Inferior parietal cortex (tissue), 1 donor: ENCODE results near the gene DPM1.

ENCODE experiments used
- DNase-seq: peaks from one replicate; pipeline ENCODE4 v3.0.0-alpha.2; 2016; ENCODE audit errors: extremely low spot score

The DPM1 gene

DNA sequence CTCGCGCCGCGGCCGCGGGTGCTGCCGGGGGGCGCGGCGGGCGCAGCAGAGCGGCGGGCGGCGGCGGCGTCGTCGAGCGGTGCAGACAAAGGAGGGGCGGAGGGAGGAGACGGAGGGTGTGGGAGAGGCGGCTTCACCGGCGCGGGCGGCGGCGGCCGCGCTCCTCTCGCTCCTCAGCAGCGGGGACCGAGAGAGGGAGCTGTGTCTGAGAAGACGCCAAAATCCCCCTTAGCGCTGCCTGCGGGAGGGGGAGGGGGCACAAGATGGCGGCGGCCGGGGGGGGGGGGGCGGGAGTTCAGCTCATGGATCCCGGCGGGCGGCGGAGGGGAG lies 27.4 kb downstream of the DPM1 start:
- DNase-seq, result no peak

DNA sequence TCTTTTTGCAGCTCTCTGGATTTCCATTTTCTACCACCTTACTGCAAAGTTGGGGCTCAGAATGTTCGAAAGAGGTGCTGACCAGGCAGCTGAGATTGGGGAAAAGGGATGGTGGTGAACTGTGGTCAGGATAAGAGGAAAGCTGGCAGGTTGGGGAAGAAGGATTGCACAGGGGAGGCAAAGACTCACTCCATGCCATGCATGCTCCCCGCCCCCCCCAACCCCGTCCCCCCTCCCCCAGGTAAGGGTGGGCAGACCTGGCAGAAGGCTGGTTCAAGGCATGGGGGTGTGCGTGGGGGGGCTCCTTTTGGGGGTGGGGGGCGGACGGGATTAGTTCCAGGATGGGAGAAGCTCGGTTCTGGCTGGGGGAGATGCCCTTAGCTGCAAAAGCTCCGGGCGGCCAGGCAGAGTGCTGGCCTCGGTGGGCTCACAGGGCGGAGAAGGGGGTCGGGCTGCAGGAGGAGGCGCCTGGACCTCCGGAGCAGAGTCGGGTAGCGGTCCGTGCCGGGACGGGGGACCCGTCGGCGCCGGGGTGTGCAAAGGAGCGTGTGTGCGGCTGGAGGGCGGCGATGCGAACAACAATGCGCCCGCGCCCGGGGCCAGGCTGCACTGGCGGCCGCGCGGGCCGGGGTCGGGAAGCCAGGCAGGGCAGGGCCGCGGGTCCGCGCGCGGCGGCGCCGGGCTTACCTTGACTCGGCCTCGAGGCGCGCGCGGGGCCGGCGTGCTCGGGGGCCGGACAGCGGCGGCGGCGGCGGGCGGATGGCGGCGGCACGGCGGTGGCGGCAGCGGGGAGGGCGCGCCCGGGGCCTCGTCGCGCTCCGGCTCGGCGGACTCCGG lies 28.0 kb downstream of the DPM1 start:
- no peak for DNase-seq

DNA sequence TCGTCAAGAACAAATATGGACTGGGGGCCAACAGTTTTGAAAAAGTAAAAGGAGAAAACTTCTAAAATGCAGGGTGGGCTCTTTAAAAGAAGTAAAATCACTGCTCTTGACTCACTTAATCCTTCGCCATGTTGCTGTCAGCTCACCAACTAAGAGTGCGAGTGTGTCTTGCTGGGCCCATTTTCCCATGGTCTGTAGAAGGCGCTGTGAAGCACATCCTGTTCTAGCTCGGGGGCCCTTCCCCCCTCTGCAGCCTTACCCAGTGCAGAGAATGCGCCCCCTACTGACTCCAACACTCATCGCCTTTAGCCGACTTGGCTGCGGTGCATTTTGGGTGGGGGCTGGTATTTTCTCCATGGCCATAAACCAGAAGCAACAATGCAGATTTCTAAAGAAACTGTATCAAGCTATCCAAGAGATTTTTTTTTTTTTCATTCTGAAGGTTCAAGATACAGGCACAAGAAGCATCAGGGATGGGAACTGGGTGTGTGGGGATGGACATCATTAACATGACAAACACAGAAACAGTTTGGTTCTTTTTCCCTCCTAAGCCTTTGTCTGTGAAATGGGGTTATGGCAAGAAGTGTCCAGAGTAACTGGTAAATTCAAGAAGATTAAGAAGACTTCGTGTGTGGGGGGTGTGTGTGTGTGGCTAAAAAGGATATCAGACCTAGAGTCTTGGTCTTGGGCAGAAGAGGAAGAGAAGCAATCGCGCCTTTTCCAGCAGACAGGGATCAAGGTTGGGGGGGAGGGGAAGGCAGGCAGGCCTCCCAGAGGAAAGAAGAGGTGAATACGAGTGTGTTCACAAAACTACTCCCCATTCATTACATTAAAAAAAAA lies 28.8 kb downstream of the DPM1 start:
- DNase-seq, result peak; percentile 92

DNA sequence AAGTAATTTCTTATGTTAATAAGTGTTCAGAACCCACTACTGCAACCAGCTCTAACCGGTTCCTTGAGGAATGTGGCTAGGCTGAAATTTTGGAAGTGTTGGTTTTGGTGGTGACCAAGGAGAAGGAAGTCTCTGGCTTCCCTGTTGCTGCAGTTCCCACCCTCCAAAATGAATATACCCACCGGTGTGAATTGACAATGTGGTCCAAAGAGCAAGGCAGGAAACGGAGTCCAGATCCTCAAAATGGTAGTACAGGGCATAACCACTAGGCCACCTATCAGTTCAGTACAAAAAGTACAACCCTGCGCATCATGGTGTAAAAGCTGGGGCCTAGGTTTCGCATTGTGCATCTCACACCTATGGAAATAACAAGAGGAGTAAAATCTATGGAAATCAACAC lies 29.9 kb downstream of the DPM1 start:
- no peak for DNase-seq

DNA sequence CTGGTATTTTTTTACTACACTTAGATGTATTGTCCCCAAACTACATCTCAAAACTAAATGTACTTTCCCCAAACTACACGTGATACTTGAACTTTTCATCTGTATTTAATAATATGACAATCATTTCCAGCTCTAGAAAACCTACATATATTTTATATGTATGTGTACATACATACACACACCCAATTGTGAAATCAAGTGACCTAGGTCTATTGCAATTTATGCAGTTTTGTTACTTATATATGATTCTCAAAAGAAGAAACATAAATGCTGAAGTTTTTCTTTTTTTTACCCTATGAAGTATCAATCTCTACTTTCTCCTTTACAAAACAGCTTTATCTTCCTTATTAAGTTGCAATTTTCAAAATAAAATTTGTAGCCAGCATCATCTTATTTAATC lies 31.8 kb downstream of the DPM1 start:
- DNase-seq, result no peak

DNA sequence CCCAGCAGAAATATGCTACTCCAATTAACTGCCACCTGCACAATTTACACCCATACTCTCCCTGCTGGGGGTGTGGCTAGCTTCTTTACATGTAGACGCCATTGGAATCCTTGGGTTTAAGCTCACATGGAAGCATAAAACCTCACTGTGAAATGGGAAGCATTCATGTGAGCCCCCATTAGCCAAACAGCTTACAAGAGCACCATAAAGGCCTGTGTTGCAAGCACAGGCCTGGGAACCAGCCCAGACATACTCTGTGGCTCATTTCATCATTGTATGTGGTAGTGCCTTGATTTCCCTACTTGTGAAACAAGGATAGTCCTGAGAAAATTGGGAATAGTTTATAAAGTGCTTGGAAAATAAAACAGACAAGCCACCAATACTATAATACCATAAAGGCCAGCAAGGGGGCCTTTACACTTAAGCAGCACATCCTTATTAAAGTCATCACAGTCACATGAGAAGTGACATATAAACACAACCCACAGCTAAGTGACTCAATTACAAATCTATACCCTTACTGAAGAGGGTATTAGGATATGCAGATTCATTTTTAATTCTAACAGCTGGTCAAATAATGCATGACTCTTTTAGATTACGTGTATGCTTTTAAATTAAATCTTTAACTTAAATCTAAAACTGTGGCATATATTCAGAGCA lies 33.9 kb downstream of the DPM1 start:
- DNase-seq, result no peak

DNA sequence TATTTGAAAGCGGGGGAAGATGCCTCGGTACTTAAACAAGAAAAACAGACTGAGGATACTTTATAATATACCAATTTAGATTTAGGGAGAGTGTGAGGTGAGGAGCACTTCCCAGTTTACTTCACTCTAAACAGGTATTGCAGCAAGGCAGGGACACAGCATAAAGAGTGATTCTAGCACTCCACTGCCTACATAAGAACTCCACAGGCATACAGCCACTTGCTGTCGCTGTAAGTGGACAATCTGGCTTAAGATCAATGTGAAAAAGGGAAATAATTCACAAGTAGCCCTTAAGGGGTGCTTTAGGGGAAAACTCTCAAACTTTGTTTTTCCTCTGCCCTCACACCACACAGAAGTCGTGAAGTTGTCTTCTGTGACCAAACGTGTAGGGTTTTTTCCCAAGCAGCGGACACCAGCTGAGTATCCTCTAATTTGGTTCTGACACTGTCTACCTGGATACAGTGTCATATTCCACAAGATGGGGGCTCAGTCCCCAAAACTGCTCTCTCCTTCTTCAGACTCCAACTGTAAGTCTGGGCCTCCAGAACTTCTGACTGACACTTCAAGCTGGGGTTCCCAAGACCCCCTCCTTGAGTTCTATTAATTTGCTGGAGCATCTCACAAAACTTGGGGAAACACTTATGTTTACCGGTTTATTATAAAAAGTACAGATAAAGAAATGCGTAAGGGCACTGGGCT lies 36.4 kb downstream of the DPM1 start:
- no peak for DNase-seq

DNA sequence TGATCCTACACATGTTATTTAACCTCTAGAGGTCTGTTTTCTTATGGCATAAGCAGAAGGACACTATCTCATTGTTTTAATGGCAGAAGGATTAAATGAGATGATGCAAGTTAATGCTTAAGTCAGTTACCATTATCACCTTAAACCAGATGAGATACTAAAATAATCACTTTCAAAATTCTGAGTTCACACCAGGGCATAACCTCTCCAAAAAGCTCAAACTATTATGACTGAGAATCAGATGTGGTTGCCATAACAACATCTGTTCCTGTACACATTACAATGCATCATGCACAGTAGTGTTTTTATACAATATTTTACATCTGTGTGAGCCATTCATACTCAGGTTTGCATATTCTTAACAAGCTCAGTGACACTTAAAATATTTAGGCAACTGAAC lies 37.3 kb downstream of the DPM1 start:
- DNase-seq, result no peak

DNA sequence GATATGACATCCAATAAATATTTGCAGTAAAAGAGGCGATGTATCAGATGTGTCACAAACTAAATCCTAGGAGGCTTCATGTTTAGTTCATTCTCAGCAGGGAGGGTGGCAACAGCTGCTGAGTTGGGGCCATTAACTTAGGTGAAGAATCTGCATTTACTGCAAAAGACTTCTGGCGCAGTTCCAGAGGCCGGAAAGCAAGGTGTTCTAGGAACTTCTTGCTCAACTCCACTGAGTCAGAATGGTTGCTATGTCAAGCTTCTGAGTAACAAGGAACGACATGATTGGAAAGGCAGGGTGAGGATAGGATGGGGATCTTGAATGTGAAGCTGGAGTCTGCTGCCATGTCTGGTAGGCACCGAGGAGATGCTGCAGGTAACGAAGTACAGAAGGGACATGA lies 38.8 kb downstream of the DPM1 start:
- no peak for DNase-seq

DNA sequence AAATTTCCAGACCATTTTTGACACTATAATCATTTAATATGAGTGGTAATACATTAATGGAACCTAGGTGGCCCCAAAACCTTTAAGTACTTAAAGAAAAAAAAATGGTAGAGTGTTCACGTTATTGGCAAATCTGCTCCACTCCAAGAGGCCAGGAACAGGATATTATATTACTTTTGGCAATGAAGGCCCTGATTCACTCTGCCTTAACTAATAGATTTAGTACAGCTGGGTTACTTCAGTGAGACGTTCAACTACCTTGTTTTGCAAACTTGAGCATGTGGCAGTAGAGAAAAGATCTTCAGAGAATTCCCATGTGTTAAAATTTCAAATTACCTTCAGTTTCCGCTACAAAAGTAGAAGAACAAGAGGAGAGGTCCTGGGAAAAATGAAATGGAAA lies 39.9 kb downstream of the DPM1 start:
- no peak for DNase-seq

DNA sequence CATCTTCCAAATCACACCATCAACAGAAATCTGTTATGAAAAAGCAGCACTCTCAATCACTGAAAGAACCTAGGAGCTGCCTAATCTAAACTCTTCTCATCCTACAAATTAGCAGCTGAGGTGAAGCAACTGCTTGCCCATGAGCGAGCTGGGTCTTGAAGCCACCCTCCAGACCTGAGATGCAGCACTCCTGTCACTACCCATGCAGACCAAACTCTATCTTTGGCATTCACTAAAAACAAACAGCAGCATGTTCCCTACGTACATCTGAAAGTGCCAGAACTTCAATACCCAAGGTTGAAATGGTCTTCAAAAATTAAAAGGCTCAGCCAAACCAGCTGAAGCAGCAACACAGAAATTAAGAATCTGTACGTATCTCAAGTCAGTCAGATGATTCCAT lies 41.4 kb downstream of the DPM1 start:
- no peak for DNase-seq

DNA sequence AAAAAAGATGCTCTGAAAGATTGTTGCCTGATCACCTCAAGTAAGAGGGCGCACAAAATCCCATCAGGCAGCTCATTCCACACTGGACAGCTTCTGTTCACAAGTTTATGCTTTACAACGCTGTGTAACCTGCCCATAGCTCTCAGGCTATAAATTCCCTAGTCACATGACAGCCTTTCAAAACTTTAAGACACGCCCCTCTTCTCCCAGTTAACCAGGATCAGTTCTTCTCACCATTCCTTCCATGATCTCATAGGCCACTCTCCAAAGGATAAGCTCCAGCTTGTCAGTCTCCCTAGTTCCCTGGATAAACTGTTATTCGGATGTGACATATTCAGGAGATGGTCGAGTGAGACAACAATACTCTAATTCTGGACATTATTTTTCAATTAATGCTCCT lies 42.1 kb downstream of the DPM1 start:
- no peak for DNase-seq

DNA sequence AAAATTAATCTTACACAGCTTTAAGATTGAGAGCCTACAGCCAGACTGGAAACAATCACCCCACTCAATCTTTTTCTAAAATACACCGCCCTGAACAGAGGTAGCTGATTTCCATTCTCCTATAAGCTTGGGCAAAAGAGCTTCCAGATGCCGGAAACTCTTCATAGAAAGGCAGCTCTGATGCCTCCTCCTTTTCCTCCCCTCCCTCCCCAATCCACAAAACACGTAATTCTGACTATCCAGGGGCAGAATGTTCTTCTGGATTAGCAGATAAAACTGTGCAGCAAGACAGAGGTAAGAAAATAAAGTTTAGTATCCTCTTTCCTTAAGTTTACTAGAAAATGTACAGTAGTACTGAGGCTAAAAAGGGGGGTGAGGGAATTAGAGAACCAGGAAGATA lies 42.9 kb downstream of the DPM1 start:
- DNase-seq, result no peak

DNA sequence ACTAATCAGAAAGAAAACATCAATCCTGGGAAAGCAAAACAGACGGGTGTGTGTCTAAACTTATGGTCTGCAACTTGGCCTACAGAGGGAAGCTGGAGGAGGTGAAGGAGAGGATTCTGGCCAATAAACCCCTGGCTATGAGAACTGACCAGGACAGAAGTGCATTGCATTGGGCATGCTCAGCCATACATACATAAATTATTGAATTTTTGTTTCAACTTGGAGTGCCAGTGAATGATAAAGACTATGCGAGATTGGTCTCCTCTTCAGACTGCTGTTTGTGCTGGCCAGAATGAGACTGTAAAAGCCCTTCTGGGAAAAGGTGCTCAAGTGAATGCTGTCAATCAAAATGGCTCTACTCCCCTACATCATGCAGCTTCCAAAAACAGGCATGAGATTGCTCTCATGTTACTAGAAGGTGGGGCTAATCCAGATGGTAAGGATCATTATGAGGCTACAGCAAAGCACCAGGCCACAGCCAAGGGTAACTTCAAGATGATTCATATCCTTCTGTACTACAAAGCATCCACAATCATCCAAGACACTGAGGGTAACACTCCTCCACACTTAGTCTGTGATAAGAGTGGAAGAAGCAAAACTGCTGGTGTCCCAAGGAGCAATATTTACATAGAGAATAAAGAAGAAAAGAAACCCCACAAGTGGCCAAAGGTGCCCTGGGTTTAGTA lies 44.5 kb downstream of the DPM1 start:
- DNase-seq, result no peak

DNA sequence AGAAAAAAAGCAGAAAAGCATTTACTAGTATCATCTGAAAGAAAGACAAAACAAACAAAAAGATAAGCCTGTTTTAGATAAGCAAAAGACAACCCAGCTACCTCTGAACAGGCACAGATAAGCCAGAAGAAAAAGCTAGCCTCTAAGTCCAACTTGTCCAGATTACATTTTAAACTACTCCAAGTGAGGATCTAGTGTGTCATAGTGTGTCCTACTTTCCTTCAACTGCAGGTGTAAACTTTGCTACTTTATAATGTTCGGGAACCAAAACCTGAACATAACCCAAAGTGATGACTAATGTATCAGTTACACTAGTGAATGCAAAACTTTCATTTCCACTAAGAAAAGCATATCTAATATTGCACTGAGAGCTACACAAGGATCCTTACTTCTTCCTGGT lies 46.6 kb downstream of the DPM1 start:
- DNase-seq, result no peak

DNA sequence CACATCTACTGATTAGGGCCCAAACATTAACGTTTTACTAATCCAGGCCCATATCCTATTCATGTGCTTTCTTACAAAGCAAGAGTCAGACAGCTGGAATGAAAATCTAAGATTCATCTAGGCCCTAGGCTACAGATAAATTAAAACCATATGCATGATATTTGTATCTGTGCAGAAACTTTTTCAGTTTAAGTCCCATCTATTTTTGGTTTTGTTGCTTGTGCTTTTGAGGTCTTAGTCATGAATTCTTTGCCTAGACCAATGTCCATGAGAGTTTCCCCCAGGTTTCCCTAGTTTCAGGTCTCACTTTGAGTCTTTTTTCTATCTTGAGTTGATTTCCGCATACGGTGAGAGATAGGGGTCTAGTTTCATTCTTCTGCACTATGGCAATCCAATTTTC lies 47.3 kb downstream of the DPM1 start:
- no peak for DNase-seq

DNA sequence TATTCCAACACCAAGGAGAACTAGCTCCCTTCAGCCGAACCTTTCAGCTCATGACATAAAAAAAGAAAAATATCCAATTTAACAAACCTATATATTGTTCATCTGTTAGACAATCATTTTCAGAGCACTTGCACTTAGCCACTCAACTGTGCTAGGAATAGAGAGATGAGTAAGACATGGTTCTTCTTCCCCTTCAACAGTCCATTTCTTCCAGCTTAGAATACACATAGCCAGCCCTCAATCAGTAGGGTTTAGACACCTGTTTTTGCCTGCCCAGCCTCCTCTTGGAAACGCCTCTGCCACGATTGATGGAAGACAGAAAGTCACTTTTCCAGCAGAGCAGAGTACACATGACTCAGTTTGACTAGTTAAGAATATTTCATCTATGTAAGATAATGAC lies 48.9 kb downstream of the DPM1 start:
- DNase-seq, result no peak

DNA sequence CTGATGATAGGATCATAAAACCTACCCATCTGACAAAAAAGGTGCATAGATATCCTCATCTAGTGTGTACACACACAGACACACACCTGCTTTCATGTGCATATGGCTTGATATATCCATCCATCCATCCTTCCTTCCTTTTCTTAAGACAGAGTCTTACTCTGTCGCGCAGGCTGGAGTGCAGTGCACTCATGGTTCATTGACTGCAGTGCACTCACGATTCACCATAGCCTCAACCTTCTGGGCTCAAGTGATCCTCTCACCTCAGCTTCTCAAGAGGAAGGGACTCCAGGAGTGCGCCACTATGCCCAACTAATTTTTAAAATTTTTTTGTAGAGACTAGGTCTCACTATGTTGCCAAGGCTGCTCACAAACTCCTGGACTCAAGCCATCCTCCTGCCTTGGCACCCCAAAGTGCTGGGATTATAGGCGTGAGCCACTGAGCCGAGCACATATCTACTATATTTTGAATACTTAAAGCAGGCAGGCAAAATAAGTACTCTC lies 54.2 kb downstream of the DPM1 start:
- DNase-seq, result no peak

DNA sequence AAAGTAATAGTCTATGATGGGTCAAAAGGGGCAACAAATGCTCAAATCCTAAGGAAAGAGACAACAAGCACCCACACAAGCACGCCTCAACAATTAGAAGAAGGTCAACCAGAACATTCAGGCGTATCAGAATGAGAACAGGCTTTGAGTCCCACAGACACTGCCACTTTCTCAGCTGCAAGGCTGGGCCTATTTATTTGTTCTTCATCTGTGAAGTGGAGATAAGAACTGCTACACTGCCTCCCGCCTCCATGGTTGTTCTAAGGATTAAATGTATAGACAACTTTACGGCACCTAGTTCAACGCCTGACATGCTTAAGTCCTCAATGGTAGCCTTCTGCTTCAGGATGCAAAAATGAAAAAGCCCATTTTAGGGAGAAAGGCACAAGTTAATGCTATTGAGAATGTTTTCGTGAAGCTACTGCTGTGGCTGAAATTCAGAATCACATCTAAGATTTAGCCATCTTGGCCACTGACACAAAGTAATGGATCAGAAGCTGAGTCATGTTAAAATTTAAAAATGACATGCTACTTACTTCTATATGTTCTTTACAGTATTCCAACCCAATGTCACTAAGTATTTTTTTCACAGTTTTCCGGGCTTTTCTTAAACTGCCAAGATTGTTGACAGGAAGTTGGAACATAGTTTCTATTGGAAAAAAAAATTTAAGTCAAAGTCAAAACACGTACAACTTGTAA lies 54.8 kb downstream of the DPM1 start:
- no peak for DNase-seq

DNA sequence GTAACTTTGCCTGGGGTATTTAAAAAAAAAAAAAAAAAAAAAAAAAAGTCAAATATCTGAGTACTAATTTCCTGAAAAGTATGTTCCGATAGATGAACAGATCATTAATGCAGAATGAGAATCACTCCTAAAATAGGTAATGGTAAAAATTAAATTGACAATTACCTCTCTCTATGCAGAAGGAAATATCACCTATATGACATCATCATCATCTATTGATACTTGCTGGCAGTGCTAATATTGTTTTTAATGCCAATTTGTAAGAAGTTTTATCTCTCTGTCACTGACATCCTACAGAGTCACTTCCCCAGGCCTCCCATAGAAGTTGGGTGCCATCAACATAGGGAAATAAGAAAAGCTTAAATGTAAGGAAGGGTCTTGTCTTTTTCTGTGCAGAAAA lies 57.0 kb downstream of the DPM1 start:
- no peak for DNase-seq

DNA sequence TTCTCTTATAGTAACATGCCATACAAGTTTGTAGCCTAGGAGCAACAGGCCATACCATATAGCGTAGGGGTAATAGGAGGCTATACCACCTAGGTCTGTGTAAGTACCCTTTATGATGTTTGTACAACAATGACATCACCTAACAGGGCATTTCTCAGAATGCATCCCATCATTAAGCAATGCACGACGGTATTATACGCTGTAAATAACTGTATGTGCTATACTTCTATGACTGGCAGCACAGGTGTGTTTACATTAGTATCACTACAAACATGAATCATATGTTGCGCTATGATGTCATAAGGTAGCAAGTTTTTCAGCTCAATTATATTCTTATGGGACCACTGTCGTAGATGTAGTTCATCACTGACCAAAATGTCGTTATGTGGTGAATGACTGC lies 58.1 kb downstream of the DPM1 start:
- DNase-seq, result no peak
